Right atrium auricular region (tissue), 2 donors: ENCODE measurements around the gene ST6GALNAC2. TPM values are rescaled to one million over a fixed set of nuclear protein-coding genes. Genes with fewer than 3 reads are reported as not detected.
"Not testable (repeated sequence)": the region's sequence is repeated elsewhere in the genome, so short reads cannot be mapped to it uniquely, and the experiment has no call there.

ENCODE experiments used
- DNase-seq: peaks from one replicate; pipeline ENCODE4 v3.0.0-alpha.2; 2019; ENCODE audit warnings: low spot score
- H3K27ac ChIP-seq, 2 donors: fragments of 200-600 bp; sonication (generic); 1 replicate in 1 of 2; 2 replicates in 1 of 2; pipeline ENCODE4 v1.5.1; 2016 to 2019
- H3K27me3 ChIP-seq, 2 donors: fragments of 200-600 bp; sonication (generic); one replicate each; pipeline versions ENCODE4 v1.5.1 to v1.6.0; 2017 to 2019
- H3K36me3 ChIP-seq: fragments of 200-600 bp; sonication (generic); one replicate; pipeline ENCODE4 v1.5.1; 2016
- H3K4me1 ChIP-seq, 2 donors: fragments of 200-600 bp; sonication (generic); one replicate each; pipeline versions ENCODE4 v1.5.1 to v1.6.0; 2017 to 2019
- H3K4me3 ChIP-seq, 2 donors: fragments of 200-600 bp; sonication (generic); 1 replicate in 1 of 2; 2 replicates in 1 of 2; pipeline ENCODE4 v1.5.1; 2017 to 2019; ENCODE audit warnings: mild to moderate bottlenecking in 1 of 2, moderate library complexity in 1 of 2
- H3K9me3 ChIP-seq, 2 donors: fragments of 200-600 bp; sonication (generic); one replicate each; pipeline ENCODE4 v1.5.1; 2019
- CTCF ChIP-seq, 2 donors: fragments of 200-600 bp; sonication (generic); IDR thresholded peaks; one replicate each; pipeline ENCODE4 v1.5.1; 2019; ENCODE audit warnings: antibody characterized with exemption in 2 of 2
- total RNA-seq, 2 donors: library from RNA; depleted of rRNA; stranded (reverse); fragments of >200 nt; gene quantifications; one replicate each; pipeline ENCODE4 v1.1.0, GENCODE V29; 2016

Gene ST6GALNAC2
- total RNA-seq, 2 donors from 2014 or later = 4.5 to 6.4 TPM

DNA sequence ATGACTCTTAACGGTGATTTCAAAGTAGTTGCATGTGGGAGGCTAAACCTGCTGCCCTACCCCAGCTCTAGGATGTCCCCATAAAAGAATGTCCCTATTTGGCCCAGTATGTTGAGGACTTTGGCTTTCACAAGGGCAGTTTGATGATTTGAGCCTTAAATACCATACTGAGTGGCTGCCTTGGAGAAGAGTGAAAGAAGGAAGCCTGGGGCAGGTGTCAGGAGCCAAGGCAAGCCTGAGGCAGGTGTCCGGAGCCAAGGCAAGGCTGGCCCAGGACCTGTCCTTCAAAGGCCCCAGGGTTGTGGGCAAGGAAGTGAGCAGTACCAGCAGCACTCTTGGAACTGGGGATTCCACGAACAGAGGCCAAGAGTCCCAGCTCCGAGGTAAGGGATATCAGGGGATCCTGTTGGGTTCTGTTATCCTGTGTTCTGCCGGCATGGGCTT is 18.6 kb downstream of the ST6GALNAC2 start:
- no peak for TF ChIP-seq CTCF (IDR thresholded peaks at IDR 0.05)
- H3K36me3 ChIP-seq = peaks cover 30% of the 10 kb centered on the region

DNA sequence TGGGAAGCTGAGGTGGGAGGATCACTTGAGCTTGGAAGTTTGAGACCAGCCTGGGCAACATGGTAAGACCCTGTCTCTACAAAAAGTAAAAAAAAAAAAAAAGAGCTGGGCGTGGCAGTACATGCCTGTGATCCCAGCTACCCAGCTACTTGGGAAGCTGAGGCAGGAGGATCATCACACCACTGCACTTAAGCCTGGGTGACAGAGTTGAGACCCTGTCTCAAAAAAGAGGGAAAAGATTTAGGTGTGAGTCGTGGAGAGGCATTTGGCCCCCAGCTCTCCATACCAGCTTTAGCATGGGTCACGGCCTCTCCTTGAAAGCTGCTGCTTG is 19.1 kb downstream of the ST6GALNAC2 start:
- H3K27ac ChIP-seq = no peak overlapping the region
- peaks cover 35% of the 10 kb centered on the region for H3K36me3 ChIP-seq
- peaks cover 0 to 42% of the 10 kb centered on the region in 2 donors for H3K4me1 ChIP-seq
- no peaks in the 10 kb centered on the region for H3K27me3 ChIP-seq
- DNase-seq = no peak
- no peaks in the 10 kb centered on the region for H3K9me3 ChIP-seq
- H3K4me3 ChIP-seq = no peak overlapping the region
- no peak for TF ChIP-seq CTCF (IDR thresholded peaks at IDR 0.05)

More for the DNA sequence above, 18.6 kb downstream of the ST6GALNAC2 start:
- peaks cover 0 to 38% of the 10 kb centered on the region in 2 donors for H3K4me1 ChIP-seq
- H3K9me3 ChIP-seq = no peaks in the 10 kb centered on the region
- H3K4me3 ChIP-seq = no peak overlapping the region
- no peak overlapping the region for H3K27ac ChIP-seq
- no peak for DNase-seq
- H3K27me3 ChIP-seq = no peaks in the 10 kb centered on the region

DNA sequence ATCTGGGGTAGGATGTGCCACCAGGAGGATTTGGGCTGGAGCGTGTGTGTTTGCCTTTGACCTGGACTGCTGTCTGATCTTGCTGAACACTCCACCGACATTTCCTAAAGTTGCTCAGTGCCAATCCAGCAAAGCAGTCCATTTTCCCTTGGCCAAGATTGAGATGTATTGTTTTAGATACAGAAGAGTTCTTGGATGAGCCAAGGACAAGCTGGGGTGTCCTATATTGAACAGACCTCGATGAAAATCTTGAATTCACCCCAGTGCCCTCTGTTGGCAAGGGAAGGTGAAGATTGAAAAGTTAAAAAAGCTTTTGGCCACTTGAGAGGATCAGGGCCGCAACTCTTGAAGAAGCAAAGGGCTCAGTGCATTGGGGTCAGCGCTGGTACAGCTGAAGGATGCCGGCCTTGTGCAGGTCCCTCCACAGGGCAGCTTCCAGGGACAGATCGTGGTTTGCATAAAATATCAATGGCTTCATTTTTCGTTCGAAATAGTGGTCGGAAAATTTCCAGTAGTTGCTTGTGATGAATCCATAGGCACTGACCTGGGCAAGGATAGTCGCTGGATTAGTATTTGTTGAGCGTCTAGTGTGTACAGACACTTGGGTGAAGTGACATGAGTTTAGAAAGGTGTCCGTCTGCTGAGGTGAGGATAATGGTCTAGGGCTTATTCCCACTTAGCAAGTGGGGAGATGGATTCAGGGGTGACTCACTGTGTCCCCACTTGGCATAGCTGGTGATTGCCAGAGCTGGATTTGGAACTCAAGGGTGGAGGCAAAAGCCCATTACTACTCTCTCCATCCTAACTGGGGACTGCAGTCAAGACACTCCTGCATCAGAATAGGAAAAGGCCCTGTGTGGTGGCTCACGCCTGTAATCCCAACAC is 19.7 kb downstream of the ST6GALNAC2 start:
- DNase-seq = no peak
- no peak for TF ChIP-seq CTCF (IDR thresholded peaks at IDR 0.05)
- H3K36me3 ChIP-seq = peaks cover 41% of the 10 kb centered on the region
- no peaks in the 10 kb centered on the region for H3K9me3 ChIP-seq
- peaks cover 0 to 49% of the 10 kb centered on the region in 2 donors for H3K4me1 ChIP-seq
- no peak overlapping the region for H3K4me3 ChIP-seq
- no peaks in the 10 kb centered on the region for H3K27me3 ChIP-seq
- H3K27ac ChIP-seq = no peak overlapping the region

- not testable (repeated sequence) for DNase-seq, H3K27me3 ChIP-seq, H3K9me3 ChIP-seq, H3K27ac ChIP-seq, H3K4me3 ChIP-seq
- Histone ChIP-seq H3K36me3 (peaks cover 41% of the 10 kb centered on the region), H3K4me1 (peaks cover 0 to 55% of the 10 kb centered on the region in 2 donors)
These were observed 20.5 kb downstream of the ST6GALNAC2 start for GRCh38 chr17:76564991-76565727.

DNA sequence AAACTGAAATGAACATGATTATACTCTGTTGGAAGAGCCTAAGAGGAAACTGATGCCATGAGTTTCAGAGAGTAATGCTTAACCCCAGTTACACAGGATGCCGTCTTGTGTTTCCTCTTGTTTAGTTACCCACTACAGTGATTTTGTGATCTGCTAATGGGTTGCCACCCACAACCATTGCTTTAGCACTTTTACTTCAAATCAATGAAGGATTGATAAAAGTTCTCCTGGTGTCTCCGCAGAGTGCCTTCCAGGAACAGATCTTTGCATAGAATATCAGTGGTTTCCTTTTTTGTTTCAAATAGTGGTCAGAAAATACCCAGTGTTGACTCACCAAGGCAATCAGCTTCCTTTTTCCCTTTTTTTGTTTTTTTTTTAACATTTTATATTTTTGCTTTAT is 22.3 kb downstream of the ST6GALNAC2 start:
- H3K27ac ChIP-seq, DNase-seq, H3K4me3 ChIP-seq, H3K9me3 ChIP-seq, H3K27me3 ChIP-seq: not testable (repeated sequence)
- Histone ChIP-seq H3K4me1 (peaks cover 0 to 59% of the 10 kb centered on the region in 2 donors), H3K36me3 (peaks cover 41% of the 10 kb centered on the region)

- no peak for DNase-seq
- peaks cover 41% of the 10 kb centered on the region for H3K36me3 ChIP-seq
- no peak overlapping the region for H3K4me3 ChIP-seq
- H3K4me1 ChIP-seq = peaks cover 0 to 59% of the 10 kb centered on the region in 2 donors
- no peaks in the 10 kb centered on the region for H3K9me3 ChIP-seq
- peak overlapping the region; percentile 65 to 88 for H3K27ac ChIP-seq
- no peak for TF ChIP-seq CTCF (IDR thresholded peaks at IDR 0.05)
- no peaks in the 10 kb centered on the region for H3K27me3 ChIP-seq
These were observed 22.9 kb downstream of the ST6GALNAC2 start for GRCh38 chr17:76562734-76563148.
